Activated CD4-positive, alpha-beta T cell treated with anti-CD3 and anti-CD28 coated beads for 36 hours (primary cell): Measurements from ENCODE around the gene RFTN2. TPM values are rescaled to one million over a fixed set of nuclear protein-coding genes. Genes with fewer than 3 reads are reported as not detected.

Experiments used
- total RNA-seq, 2 experiments: library from RNA; stranded (reverse); gene quantifications; one replicate each; pipeline ENCODE4 v1.2.3, GENCODE V29; 2021

The RFTN2 gene
- total RNA-seq, 2 experiments from 2014 or later: not detected

Other genes starting within 250 kb of the RFTN2 start
- gene SF3B1, start 240.6 kb downstream of the RFTN2 start, total RNA-seq: 100 to 1,000 TPM; 262 to 277 TPM
- 10 to 100 TPM in 1 of 2 experiments, 1 to 10 TPM in 1; 9.7 to 13.3 TPM for gene COQ10B, start 222.0 kb downstream of the RFTN2 start, total RNA-seq
- gene HSPD1, start 175.7 kb downstream of the RFTN2 start, total RNA-seq: 1,000 to 10,000 TPM in 1 of 2 experiments, 100 to 1,000 TPM in 1; 872 to 1,138 TPM
- gene HSPE1, start 175.2 kb downstream of the RFTN2 start, total RNA-seq: 100 to 1,000 TPM; 250 to 356 TPM
- 10 to 100 TPM; 10.8 to 17.1 TPM for gene MOB4, start 159.5 kb downstream of the RFTN2 start, total RNA-seq
- gene MARS2, start 29.8 kb upstream of the RFTN2 start, total RNA-seq: 10 to 100 TPM in 1 of 2 experiments, 1 to 10 TPM in 1; 9.2 to 12.1 TPM
- not detected for gene BOLL, start 109.7 kb upstream of the RFTN2 start, total RNA-seq
- 1 to 10 TPM; 1.6 to 1.7 TPM for gene PLCL1, start 129.0 kb upstream of the RFTN2 start, total RNA-seq